ENCODE data around the gene TOR1AIP1.

GRCh38 chr1:179950651-179951050 lies 68.6 kb downstream of the TOR1AIP1 start:
- TF ChIP-seq CTCF (IDR thresholded peaks at IDR 0.05) (no peak), ZFX (IDR thresholded peaks at IDR 0.05; ENCODE audit: borderline replicate concordance) (no peak)

All from 22Rv1 (cell line).